GM23338 (cell line): ENCODE results near the gene MYCN.
"Not testable (repeated sequence)": the region's sequence is repeated elsewhere in the genome, so short reads cannot be mapped to it uniquely, and the experiment has no call there.

Experiments
- CREB1 ChIP-seq: fragments of 250-450 bp; sonication (Bioruptor Pico); IDR thresholded peaks from 2 replicates; pipeline ENCODE4 v1.5.0; 2020; ENCODE audit warnings: low read depth, mild to moderate bottlenecking, moderate library complexity
- EZH2 ChIP-seq: fragments of 200-600 bp; sonication (generic); IDR thresholded peaks from one replicate; pipeline ENCODE4 v1.8.0; 2017; ENCODE audit warnings: antibody characterized with exemption, mild to moderate bottlenecking, low read depth; ENCODE audit not compliant: unreplicated experiment
- EZH2phosphoT487 ChIP-seq: fragments of 200-600 bp; sonication (generic); IDR thresholded peaks from one replicate; pipeline ENCODE4 v1.8.1; 2018; ENCODE audit warnings: antibody characterized with exemption; ENCODE audit not compliant: unreplicated experiment
- JUNB ChIP-seq: IDR thresholded peaks from one replicate; pipeline ENCODE4 v1.6.1; 2016; ENCODE audit warnings: antibody characterized with exemption; ENCODE audit not compliant: unreplicated experiment
- NANOG ChIP-seq: IDR thresholded peaks from 2 replicates; pipeline ENCODE4 v1.6.1; 2016; ENCODE audit warnings: antibody characterized with exemption, borderline replicate concordance
- POLR2AphosphoS5 ChIP-seq: IDR thresholded peaks from 2 replicates; pipeline ENCODE4 v1.6.1; 2016; ENCODE audit warnings: antibody characterized with exemption, low read depth
- ZNF114 ChIP-seq: fragments of 250-450 bp; sonication (Bioruptor Pico); IDR thresholded peaks from 2 replicates; pipeline ENCODE4 v1.5.0; 2020; ENCODE audit warnings: mild to moderate bottlenecking, moderate library complexity
- ZNF331 ChIP-seq: fragments of 250-450 bp; sonication (Bioruptor Pico); IDR thresholded peaks from 2 replicates; pipeline ENCODE4 v1.5.0; 2020; ENCODE audit warnings: low read depth, mild to moderate bottlenecking, moderate library complexity
- TF ChIP-seq, protein P1 (sequence below): IDR thresholded peaks from 2 replicates; pipeline ENCODE4 v1.6.1; 2016; ENCODE audit warnings: antibody characterized with exemption
- TF ChIP-seq, protein P2 (sequence below), 2 experiments: fragments of 200-600 bp in 1 of 2; sonication (generic) in 1 of 2; conservative IDR thresholded peaks; 2 replicates each; pipeline versions ENCODE4 v1.5.1 to v1.6.1; 2016 to 2017; ENCODE audit warnings: antibody characterized with exemption in 2 of 2, low read depth in 2 of 2, mild to moderate bottlenecking in 2 of 2, moderate library complexity in 1 of 2
- TF ChIP-seq, protein P3 (sequence below): IDR thresholded peaks from one replicate; pipeline ENCODE4 v1.6.1; 2018; ENCODE audit warnings: antibody characterized with exemption; ENCODE audit not compliant: unreplicated experiment

DNA sequence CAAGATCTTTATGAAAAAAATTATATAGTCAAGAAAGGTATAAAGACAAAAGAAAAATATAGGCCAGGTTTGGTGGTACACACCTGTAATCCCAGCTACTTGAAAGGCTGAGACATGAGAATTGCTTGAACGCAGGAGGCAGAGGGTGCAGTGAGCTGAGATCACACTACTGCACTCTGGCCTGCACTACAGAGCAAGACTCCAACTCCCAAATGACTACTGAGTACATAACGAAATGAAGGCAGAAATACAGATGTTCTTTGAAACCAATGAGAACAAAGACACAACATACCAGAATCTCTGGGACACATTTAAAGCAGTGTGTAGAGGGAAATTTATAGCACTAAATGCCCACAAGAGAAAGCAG is 19.8 kb downstream of the MYCN start:
- TF ChIP-seq EZH2phosphoT487; NANOG; EZH2; POLR2AphosphoS5; JUNB; ZNF331 (CRISPR knock-in tag); CREB1 (CRISPR knock-in tag); ZNF114 (CRISPR knock-in tag): not testable (repeated sequence)
- TF ChIP-seq, protein P1, sequence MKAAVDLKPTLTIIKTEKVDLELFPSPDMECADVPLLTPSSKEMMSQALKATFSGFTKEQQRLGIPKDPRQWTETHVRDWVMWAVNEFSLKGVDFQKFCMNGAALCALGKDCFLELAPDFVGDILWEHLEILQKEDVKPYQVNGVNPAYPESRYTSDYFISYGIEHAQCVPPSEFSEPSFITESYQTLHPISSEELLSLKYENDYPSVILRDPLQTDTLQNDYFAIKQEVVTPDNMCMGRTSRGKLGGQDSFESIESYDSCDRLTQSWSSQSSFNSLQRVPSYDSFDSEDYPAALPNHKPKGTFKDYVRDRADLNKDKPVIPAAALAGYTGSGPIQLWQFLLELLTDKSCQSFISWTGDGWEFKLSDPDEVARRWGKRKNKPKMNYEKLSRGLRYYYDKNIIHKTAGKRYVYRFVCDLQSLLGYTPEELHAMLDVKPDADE: not testable (repeated sequence)
- TF ChIP-seq, protein P2, sequence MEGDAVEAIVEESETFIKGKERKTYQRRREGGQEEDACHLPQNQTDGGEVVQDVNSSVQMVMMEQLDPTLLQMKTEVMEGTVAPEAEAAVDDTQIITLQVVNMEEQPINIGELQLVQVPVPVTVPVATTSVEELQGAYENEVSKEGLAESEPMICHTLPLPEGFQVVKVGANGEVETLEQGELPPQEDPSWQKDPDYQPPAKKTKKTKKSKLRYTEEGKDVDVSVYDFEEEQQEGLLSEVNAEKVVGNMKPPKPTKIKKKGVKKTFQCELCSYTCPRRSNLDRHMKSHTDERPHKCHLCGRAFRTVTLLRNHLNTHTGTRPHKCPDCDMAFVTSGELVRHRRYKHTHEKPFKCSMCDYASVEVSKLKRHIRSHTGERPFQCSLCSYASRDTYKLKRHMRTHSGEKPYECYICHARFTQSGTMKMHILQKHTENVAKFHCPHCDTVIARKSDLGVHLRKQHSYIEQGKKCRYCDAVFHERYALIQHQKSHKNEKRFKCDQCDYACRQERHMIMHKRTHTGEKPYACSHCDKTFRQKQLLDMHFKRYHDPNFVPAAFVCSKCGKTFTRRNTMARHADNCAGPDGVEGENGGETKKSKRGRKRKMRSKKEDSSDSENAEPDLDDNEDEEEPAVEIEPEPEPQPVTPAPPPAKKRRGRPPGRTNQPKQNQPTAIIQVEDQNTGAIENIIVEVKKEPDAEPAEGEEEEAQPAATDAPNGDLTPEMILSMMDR (conservative IDR thresholded peaks at IDR 0.05; ENCODE audit: low read depth in 2 of 2): not testable (repeated sequence)
- TF ChIP-seq, protein P3, sequence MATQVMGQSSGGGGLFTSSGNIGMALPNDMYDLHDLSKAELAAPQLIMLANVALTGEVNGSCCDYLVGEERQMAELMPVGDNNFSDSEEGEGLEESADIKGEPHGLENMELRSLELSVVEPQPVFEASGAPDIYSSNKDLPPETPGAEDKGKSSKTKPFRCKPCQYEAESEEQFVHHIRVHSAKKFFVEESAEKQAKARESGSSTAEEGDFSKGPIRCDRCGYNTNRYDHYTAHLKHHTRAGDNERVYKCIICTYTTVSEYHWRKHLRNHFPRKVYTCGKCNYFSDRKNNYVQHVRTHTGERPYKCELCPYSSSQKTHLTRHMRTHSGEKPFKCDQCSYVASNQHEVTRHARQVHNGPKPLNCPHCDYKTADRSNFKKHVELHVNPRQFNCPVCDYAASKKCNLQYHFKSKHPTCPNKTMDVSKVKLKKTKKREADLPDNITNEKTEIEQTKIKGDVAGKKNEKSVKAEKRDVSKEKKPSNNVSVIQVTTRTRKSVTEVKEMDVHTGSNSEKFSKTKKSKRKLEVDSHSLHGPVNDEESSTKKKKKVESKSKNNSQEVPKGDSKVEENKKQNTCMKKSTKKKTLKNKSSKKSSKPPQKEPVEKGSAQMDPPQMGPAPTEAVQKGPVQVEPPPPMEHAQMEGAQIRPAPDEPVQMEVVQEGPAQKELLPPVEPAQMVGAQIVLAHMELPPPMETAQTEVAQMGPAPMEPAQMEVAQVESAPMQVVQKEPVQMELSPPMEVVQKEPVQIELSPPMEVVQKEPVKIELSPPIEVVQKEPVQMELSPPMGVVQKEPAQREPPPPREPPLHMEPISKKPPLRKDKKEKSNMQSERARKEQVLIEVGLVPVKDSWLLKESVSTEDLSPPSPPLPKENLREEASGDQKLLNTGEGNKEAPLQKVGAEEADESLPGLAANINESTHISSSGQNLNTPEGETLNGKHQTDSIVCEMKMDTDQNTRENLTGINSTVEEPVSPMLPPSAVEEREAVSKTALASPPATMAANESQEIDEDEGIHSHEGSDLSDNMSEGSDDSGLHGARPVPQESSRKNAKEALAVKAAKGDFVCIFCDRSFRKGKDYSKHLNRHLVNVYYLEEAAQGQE: not testable (repeated sequence)
